PC-3 (cell line): ENCODE measurements around the gene SQOR. TPM values are rescaled to one million over a fixed set of nuclear protein-coding genes. Genes with fewer than 3 reads are reported as not detected.

ENCODE experiments used
- ATAC-seq: fragments of 200-7000 bp; cut with Tn5 transposase; 2 replicates; pipeline ENCODE4 v1.9.1; 2020; ENCODE audit warnings: mild to moderate bottlenecking, moderate library complexity
- BruUV-seq: library from RNA; stranded (reverse); fragments of 400-500 nt; replicated peaks from 2 replicates; lab custom pipeline; 2021; lab: Mats Ljungman, UMichigan
- CTCF ChIA-PET: fragments of 300-600 bp; sonication (Branson Sonifier 250); formaldehyde crosslinking; loops from one replicate; lab custom pipeline; 2022; ENCODE audit warnings: antibody characterized with exemption; lab: Charles Lee
- POLR2A ChIA-PET: fragments of 300-600 bp; sonication (Branson Sonifier 250); formaldehyde crosslinking; loops from one replicate; lab custom pipeline; 2022; ENCODE audit warnings: antibody characterized with exemption; ENCODE audit not compliant: unreplicated experiment; lab: Charles Lee
- DNase-seq: peaks from one replicate; pipeline ENCODE4 v3.0.0-alpha.2; 2015
- H2AFZ ChIP-seq: fragments of 300-600 bp; sonication (generic); 2 replicates; pipeline ENCODE4 v1.6.0; 2016; ENCODE audit warnings: antibody characterized with exemption, low read length
- H3F3A ChIP-seq: fragments of 300-600 bp; sonication (generic); one replicate; pipeline ENCODE4 v1.6.0; 2017; ENCODE audit warnings: antibody characterized with exemption, low read length, control low read depth, mild to moderate bottlenecking; ENCODE audit not compliant: unreplicated experiment
- H3K27ac ChIP-seq: fragments of 300-600 bp; sonication (generic); 2 replicates; pipeline ENCODE4 v1.5.1; 2016; ENCODE audit warnings: mild to moderate bottlenecking, low read length
- H3K27me3 ChIP-seq: fragments of 300-600 bp; sonication (generic); 2 replicates; pipeline ENCODE4 v1.6.1; 2016; ENCODE audit warnings: low read length, mixed read lengths
- H3K36me3 ChIP-seq: fragments of 300-600 bp; sonication (generic); 2 replicates; pipeline ENCODE4 v1.6.1; 2016; ENCODE audit warnings: low read depth, mixed run types, low read length, mixed read lengths
- H3K4me1 ChIP-seq: fragments of 300-600 bp; sonication (generic); 2 replicates; pipeline ENCODE4 v1.5.1; 2016; ENCODE audit warnings: low read length; ENCODE audit not compliant: insufficient read depth
- H3K4me2 ChIP-seq: fragments of 300-600 bp; sonication (generic); 2 replicates; pipeline ENCODE4 v1.6.0; 2016; ENCODE audit warnings: low read length
- H3K4me3 ChIP-seq: fragments of 300-600 bp; sonication (generic); 2 replicates; pipeline ENCODE4 v1.5.1; 2016; ENCODE audit warnings: mild to moderate bottlenecking, low read length, mixed read lengths
- H3K79me2 ChIP-seq: fragments of 300-600 bp; sonication (generic); 2 replicates; pipeline ENCODE4 v1.6.1; 2017; ENCODE audit warnings: low read length, mixed read lengths
- H3K9ac ChIP-seq: fragments of 300-600 bp; sonication (generic); 2 replicates; pipeline ENCODE4 v1.6.0; 2016; ENCODE audit warnings: mild to moderate bottlenecking, low read length
- H3K9me2 ChIP-seq: fragments of 300-600 bp; sonication (generic); replicated peaks from 2 replicates; pipeline ENCODE4 v1.6.1; 2016; ENCODE audit warnings: mixed run types, low read length, mixed read lengths
- H3K9me3 ChIP-seq: fragments of 300-600 bp; sonication (generic); 2 replicates; pipeline ENCODE4 v1.6.1; 2016; ENCODE audit warnings: low read length, mixed read lengths
- H4K20me1 ChIP-seq: fragments of 300-600 bp; sonication (generic); 2 replicates; pipeline ENCODE4 v1.6.1; 2016; ENCODE audit warnings: low read length, mixed read lengths
- EZH2 ChIP-seq: fragments of 300-600 bp; sonication (generic); IDR thresholded peaks from one replicate; pipeline ENCODE4 v1.6.1; 2017; ENCODE audit warnings: antibody characterized with exemption, mild to moderate bottlenecking, low read length; ENCODE audit not compliant: unreplicated experiment
- EZH2phosphoT487 ChIP-seq: fragments of 300-600 bp; sonication (generic); IDR thresholded peaks from 2 replicates; pipeline ENCODE4 v1.6.1; 2018; ENCODE audit warnings: mild to moderate bottlenecking, antibody characterized with exemption, low read length, borderline replicate concordance
- intact Hi-C: fragments of 100-400 bp; cut with micrococcal nuclease; formaldehyde crosslinking; loops from 2 replicates; pipeline ENCODE4 v1.9.0; 2023
- total RNA-seq: library from RNA; depleted of rRNA; stranded (reverse); fragments of >200 nt; gene quantifications from 2 replicates; pipeline ENCODE4 v1.2.3, GENCODE V29; 2014
- TF ChIP-seq, protein P1 (sequence below): fragments of 300-600 bp; sonication (generic); conservative IDR thresholded peaks from 2 replicates; pipeline ENCODE4 v1.5.1; 2017; ENCODE audit warnings: antibody characterized with exemption, low read depth, mild to moderate bottlenecking, low read length

Gene SQOR
- total RNA-seq, 1 experiment from 2014 or later = 86.1 TPM

DNA sequence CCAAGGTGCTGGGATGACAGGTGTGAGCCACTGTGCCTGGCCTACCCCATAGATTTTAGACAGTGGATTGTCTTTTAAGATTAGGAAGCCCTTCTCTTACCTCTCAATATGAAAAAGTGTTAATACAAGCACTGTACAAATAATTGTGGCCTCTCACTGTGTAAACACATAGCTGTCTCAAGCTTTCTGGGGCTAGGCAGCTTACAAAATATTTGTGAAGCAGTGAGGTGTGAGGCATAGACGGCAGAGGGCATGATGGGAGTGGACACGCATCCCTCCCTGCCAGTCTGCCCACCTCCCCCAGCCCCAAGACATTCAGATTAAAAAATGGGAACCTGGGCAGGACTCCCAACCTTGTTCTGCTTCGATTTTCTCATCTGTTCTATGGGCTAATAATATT is 34.6 kb downstream of the SQOR start:
- Histone ChIP-seq H3K4me1 (no peaks in the 10 kb centered on the region), H4K20me1 (no peaks in the 10 kb centered on the region), H3K9ac (no peak overlapping the region), H3K4me3 (no peak overlapping the region), H3K79me2 (no peaks in the 10 kb centered on the region), H3K36me3 (no peaks in the 10 kb centered on the region; the same call in 1 of the 2 replicates), H3F3A (no peaks in the 10 kb centered on the region), H2AFZ (no peak overlapping the region), H3K4me2 (no peak overlapping the region), H3K27ac (no peak overlapping the region), H3K27me3 (no peaks in the 10 kb centered on the region), H3K9me3 (no peaks in the 10 kb centered on the region), H3K9me2 (no peaks in the 10 kb centered on the region)
- no peak for TF ChIP-seq EZH2
- ATAC-seq (no peak), DNase-seq (no peak)
- CTCF ChIA-PET = no interaction called here
- POLR2A ChIA-PET = no interaction called here
- no TSS peak for BruUV-seq
- intact Hi-C loops = no loop called here

DNA sequence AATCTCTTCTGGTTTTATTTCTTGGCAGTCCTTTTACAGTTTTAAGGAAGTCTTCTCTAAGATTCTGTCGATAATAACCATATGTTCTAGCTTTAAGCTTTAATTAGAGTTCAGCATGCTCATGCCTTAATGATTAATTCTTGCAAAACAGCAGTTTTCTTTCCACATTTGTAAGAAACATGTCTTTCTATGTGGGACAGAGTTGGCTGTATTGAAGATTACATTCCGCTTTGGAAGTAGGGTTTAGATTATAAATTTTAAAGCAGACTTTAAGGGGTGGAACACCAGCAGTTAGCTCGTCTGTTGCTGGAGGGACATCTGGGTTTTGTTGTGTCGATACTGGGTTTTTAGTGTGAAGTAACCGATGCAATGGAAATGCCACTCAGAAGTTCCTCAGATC is 35.3 kb downstream of the SQOR start:
- no peak overlapping the region for H3K27ac ChIP-seq
- no TSS peak for BruUV-seq
- no peak overlapping the region for H3K4me3 ChIP-seq
- H2AFZ ChIP-seq = no peak overlapping the region
- no peaks in the 10 kb centered on the region for H3K27me3 ChIP-seq
- no peak for ATAC-seq
- no peaks in the 10 kb centered on the region for H3K9me3 ChIP-seq
- no peak overlapping the region for H3K9ac ChIP-seq
- intact Hi-C loops = no loop called here
- TF ChIP-seq, protein P1, sequence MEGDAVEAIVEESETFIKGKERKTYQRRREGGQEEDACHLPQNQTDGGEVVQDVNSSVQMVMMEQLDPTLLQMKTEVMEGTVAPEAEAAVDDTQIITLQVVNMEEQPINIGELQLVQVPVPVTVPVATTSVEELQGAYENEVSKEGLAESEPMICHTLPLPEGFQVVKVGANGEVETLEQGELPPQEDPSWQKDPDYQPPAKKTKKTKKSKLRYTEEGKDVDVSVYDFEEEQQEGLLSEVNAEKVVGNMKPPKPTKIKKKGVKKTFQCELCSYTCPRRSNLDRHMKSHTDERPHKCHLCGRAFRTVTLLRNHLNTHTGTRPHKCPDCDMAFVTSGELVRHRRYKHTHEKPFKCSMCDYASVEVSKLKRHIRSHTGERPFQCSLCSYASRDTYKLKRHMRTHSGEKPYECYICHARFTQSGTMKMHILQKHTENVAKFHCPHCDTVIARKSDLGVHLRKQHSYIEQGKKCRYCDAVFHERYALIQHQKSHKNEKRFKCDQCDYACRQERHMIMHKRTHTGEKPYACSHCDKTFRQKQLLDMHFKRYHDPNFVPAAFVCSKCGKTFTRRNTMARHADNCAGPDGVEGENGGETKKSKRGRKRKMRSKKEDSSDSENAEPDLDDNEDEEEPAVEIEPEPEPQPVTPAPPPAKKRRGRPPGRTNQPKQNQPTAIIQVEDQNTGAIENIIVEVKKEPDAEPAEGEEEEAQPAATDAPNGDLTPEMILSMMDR = no peak
- TF ChIP-seq EZH2phosphoT487 (no peak), EZH2 (no peak)
- H4K20me1 ChIP-seq = no peaks in the 10 kb centered on the region
- no peak overlapping the region for H3K4me2 ChIP-seq
- H3K79me2 ChIP-seq = no peaks in the 10 kb centered on the region
- no peaks in the 10 kb centered on the region for H3K9me2 ChIP-seq
- no peak for DNase-seq
- no peaks in the 10 kb centered on the region for H3K4me1 ChIP-seq
- CTCF ChIA-PET = no interaction called here
- POLR2A ChIA-PET = no interaction called here
- no peaks in the 10 kb centered on the region for H3F3A ChIP-seq
- no peaks in the 10 kb centered on the region; the same call in 1 of the 2 replicates for H3K36me3 ChIP-seq

DNA sequence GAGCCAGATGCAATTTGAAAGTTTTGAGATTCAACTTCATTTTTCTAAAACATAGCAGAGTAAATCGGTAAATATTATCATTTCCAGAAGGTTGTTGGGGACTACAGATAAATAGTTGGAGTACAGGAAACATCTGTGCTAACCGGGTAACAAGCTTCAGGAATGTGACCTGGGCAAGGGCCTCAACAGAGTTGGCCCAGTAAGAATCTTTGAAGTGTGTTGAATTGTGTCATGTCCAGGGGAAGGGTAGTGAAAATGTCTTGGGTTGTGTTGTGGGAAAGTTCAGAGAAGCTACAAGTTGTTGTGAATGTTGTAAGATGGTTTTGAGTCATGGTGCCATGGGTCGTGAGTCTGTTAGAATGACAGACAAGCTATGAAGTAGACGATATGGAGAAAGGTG is 35.7 kb downstream of the SQOR start:
- TF ChIP-seq, protein P1 = no peak
- TF ChIP-seq EZH2phosphoT487 (no peak), EZH2 (no peak)
- H3K27ac ChIP-seq = no peak overlapping the region
- no peak overlapping the region for H3K4me3 ChIP-seq
- TSS peak; percentile 12 for BruUV-seq
- H3F3A ChIP-seq = no peaks in the 10 kb centered on the region
- H3K79me2 ChIP-seq = no peaks in the 10 kb centered on the region
- ChIA-PET POLR2A (no interaction called here), CTCF (no interaction called here)
- DNase-seq (no peak), ATAC-seq (no peak)
- no peaks in the 10 kb centered on the region for H3K27me3 ChIP-seq
- no peak overlapping the region for H2AFZ ChIP-seq
- no peak overlapping the region for H3K9ac ChIP-seq
- no peaks in the 10 kb centered on the region for H3K4me1 ChIP-seq
- H3K9me3 ChIP-seq = no peaks in the 10 kb centered on the region
- H3K4me2 ChIP-seq = no peak overlapping the region
- H3K9me2 ChIP-seq = no peaks in the 10 kb centered on the region
- no peaks in the 10 kb centered on the region; the same call in 1 of the 2 replicates for H3K36me3 ChIP-seq
- no peaks in the 10 kb centered on the region for H4K20me1 ChIP-seq
- intact Hi-C loops = no loop called here
